HG03103 (cell line): Measurements from ENCODE around the gene TLK1.
A peak's percentile ranks its signal among the peaks of the same experiment; 100 is the strongest.

Source experiments
- ATAC-seq: cut with Tn5 transposase; IDR thresholded peaks from one replicate; pipeline ENCODE4 v1.9.1; 2021; ENCODE audit warnings: low read depth; ENCODE audit not compliant: unreplicated experiment

TLK1 gene

DNA sequence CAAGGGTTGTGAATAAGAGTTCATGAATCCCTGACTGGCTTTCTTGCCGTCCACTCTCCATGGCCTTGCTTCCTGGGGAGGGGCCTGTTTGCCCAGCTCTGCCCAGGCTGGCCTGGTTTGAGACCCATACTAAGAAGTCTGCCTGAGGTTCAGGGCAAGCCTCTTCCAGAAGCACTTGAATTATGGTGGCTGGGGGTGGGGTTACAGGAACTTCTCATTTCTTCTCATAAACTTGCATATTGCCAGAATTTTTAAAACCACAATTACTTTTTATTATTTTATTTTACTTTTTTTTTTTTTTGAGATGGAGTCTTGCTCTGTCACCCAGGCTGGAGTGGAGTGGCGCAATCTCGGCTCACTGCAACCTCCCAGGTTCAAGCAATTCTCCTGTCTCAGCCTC, 189.6 kb downstream of the TLK1 start:
- ATAC-seq, result no peak

- no peak for ATAC-seq
These were observed 190.7 kb downstream of the TLK1 start for GRCh38 chr2:170969872-170970496.

- no peak for ATAC-seq
These were observed 191.7 kb downstream of the TLK1 start for GRCh38 chr2:170969030-170969429.

DNA sequence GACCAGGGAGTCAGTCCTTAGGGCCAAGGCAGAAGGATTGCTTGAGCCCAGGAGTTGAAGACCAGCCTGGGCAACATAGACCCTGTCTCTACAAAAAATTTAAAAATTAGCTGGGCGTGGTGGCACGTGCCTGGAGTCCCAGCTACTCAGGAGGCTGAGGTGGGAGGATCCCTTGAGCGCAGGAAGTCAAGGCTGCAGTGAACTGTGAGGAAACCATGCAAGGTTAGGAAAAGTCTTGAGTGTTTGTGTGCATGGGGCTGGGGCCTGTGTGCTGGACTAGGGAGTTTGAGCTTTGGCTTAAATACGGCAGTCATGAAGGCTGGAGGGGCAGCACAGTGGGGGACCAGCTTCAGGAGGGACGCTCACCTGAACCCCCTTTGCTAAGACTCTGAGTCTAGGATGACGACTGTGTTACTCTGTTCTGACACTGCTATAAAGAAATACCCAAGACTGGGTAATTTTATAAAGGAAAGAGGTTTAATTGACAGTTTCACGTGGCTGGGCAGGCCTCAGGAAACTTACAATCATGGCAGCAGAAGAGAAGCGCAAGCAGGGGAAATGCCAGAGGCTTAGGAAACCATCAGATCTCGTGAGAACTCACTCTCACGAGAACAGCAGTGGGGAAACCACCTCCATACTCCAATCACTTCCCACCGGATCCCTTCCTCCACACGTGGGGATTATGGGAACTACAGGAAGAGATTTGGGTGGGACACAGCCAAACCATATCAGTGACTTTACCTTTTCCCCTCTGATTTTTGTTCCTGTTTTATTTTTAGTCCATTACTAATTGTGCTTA, 192.3 kb downstream of the TLK1 start:
- ATAC-seq, result no peak

DNA sequence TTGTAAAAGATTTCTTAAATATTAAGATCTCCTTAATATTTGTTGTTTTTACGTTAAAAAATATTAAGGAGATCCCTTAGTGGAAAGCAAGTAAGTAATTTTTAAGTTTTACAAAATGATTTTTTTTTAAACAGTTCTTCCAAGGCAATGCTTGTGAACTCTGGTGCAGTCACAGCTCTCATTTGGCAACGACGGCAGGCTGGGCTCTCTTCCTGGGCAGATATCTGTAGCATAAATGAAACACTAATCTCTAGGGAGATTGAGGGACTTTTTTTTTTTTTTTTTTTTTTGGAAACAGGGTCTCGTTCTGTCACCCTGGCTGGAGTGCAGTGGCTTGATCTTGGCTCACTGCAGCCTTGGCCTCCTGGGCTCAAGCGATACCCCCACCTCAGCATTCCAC, 193.1 kb downstream of the TLK1 start:
- ATAC-seq, result no peak

GRCh38 chr2:170966648-170967396, 193.9 kb downstream of the TLK1 start:
- no peak for ATAC-seq

GRCh38 chr2:170965446-170966225, 195.1 kb downstream of the TLK1 start:
- no peak for ATAC-seq

GRCh38 chr2:170963386-170963785, 197.3 kb downstream of the TLK1 start:
- no peak for ATAC-seq

DNA sequence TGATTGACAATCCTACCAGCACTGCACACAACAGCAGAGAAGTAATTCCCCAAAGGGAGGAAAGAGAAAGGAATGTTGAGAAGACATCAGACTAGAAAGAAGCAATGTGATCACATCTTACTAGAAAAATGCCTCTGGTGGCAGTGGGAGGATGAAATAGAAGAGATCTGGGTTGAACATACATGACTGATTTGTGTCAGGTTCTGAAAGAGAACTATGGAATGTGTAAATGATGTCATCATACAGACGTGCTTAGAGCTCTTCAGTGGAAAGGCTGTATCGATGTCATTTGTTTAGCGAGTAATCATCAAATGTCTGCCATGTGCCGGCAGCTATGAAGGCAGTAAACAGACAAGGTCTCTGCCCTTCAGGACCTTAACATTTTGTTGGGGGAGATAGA, 206.8 kb downstream of the TLK1 start:
- no peak for ATAC-seq

DNA sequence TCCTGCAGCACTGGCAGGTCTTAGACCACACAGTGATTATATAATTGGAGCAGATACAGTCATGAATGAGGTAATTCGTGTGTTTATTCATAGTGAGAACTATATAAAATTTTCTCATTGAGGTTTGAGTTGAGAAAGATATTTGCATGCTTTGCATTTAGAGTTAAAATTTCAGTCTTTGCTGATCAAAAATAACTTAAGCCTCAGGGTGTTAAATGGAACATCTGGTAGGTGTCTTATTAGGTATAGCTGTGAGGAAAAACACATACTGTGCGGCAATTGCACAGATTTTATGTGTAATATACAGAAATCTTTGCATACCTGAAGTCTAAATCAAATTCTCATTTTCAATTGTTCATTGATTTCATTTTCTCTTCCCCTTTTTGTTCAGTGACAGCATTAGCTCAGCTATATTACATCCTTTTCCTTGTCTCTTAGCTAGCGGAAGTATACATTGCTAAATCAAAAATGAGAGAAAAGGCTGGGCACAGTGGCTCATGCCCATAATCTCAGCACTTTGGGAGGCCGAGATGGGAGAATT, 210.4 kb downstream of the TLK1 start:
- peak; percentile 72 for ATAC-seq

DNA sequence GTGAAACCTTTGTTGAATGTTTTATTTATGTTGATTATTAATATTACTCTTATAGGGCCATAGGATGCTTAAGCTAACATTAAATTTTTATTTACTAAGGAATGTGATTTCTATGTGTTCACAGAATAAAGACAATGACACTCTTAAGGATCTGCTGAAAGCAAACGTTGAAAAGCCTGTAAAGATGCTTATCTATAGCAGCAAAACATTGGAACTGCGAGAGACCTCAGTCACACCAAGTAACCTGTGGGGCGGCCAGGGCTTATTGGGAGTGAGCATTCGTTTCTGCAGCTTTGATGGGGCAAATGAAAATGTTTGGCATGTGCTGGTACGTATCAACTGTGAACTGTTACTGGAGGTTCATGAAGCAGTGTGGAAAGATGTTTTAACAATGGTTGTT, 211.3 kb downstream of the TLK1 start:
- ATAC-seq, result no peak

DNA sequence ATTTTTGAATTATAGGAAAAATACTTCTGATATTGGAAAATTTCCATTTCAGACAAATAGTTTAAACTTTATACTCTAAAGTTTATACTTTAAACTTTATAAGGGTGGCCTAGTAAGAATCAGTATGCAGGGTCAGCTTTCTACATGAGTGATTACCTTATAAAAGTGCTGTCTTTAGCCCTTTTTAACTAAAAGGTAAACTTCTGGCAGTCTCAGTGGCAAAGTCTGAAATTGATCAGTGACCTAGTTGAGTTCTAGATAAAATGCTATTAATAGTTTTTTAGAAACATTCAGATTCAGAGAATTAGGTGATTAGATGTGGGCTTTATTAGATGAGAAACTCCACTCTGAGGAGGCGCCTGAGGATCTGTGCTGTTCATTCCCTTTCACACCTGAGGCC, 216.1 kb downstream of the TLK1 start:
- no peak for ATAC-seq

- ATAC-seq, result no peak
These were observed 217.1 kb downstream of the TLK1 start for GRCh38 chr2:170943596-170943995.

- ATAC-seq, result no peak
These were observed 217.7 kb downstream of the TLK1 start for GRCh38 chr2:170943041-170943440.

DNA sequence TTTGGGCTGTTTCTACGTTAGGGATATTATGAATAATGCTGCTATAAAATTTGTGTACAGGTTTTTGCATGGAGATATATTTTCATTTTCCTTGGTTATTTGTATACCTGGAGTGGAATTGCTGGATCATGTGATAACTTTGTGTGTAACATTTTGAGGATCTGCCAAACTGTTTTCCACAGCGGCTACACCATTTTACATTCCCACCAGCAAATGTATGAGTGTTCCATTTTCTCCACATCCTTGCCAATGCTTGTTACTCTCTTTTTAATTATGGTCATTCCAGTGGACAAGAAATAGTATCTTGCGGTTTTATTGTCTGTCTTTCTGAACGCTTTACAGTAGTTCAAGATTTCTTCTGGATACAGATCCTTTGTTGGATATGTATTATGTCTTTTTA, 218.1 kb downstream of the TLK1 start:
- no peak for ATAC-seq
